Measurements from ENCODE around the gene CDH23.

DNA sequence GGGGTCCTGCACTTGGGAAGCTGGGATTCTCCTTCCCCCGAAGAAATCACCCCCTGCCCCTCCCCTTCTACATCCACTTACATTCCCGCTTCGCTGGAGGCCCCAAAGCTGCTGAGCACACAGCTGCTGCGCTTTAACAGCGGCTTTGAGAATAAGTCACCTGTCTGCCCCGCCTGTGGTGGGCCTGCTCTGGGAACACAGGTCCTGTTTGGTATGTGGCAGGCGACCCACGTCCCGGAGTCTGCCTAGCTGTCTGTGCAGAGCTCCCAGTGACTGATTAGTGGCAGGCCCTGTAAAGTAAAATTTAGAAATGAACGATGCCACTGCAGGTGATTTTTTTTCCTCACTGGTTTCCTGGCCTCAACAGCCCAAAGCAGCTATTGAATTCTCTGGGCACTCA, 47.0 kb downstream of the CDH23 start:
- TF ChIP-seq GATA3 (IDR thresholded peaks at IDR 0.05; ENCODE audit: low read depth, low read length) (no peak), GATA2 (IDR thresholded peaks at IDR 0.05; ENCODE audit: low read depth, low read length) (no peak)

Measured in SH-SY5Y (cell line).